ENCODE data around the gene RNF224.

Gene RNF224

DNA sequence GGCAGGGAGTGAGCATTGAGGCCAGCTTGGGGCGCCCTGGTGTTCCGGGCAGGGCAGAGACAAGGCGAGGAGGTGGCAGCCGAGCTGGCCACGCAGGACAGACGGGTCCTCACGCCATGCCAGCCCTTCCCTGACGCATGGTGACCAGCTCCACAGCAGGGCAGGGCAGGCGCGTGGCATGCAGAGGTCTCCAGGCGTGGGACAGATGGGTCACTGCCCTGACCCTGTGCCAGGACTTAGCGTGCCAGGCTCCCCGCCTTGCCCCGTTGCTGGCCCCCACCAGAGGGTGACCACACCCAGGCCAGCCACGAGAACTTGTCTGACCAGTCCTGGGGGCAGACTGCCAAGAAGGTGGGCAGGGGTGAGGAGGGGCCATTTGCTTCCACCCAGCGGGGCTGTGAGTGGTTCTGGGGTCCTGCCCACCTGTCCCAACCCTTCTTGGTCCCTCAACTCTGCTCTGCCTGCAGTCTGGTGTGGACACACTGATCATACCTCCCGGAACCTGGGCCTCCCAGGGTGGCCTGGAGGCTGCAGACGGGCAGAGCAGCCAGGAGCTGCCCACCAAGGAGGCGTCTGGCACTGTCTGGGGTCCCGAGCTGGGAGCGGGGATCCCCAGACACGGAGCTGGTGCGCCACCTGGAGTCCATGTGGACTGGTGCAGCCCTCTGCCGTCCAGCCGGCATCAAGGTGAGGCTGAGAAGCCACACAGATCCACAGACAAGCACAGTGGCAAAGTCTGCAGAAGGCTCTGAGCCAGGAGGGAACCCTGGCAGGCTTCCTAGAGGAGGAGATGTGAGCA is at the start of gene RNF224:
RNF224 (plus strand) TSS at position 449 of the 799 bp plus-strand sequence. CDS start 834 bp downstream, outside the sequence.
- DNase-seq (ENCODE audit: low read depth in 2 of 2) = peak; percentile 64 to 69

DNA sequence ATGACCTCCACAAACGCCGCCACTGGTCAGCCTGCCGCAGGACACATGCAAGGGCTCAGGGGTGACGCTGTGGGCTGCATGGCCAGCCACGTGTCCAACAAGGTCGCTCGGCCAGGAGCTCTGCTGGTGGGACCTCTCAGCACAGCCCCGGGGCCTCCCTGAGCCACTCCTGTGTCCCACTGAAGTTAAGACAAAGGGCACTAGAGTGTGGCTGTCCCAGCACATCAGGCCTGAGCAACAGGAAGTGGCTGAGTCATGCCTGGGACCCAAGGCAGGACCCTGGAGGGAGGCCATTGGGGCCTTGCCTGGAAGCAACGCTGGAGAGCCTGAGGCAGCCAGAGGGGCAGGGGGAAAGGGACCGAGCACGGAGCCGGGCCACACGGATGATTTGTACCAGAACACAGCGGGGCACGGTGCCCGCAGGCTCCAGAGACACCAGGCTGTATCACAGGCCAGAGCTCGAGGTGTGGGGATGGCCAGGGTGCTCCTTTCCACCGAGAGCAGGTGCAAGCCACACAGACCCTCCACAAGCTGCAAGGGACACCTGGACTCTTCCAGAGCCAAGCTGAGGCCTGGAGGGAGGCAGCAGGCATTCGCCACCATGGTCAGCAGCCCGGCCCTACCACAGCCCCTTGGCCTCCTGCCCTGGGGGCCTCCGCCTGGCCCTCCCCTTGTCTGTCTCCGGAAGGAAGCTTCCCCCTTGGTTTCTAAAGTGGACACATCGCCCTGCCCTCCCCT is 48.9 kb upstream of the RNF224 start:
- no peak for DNase-seq (ENCODE audit: low read depth in 2 of 2)

DNA sequence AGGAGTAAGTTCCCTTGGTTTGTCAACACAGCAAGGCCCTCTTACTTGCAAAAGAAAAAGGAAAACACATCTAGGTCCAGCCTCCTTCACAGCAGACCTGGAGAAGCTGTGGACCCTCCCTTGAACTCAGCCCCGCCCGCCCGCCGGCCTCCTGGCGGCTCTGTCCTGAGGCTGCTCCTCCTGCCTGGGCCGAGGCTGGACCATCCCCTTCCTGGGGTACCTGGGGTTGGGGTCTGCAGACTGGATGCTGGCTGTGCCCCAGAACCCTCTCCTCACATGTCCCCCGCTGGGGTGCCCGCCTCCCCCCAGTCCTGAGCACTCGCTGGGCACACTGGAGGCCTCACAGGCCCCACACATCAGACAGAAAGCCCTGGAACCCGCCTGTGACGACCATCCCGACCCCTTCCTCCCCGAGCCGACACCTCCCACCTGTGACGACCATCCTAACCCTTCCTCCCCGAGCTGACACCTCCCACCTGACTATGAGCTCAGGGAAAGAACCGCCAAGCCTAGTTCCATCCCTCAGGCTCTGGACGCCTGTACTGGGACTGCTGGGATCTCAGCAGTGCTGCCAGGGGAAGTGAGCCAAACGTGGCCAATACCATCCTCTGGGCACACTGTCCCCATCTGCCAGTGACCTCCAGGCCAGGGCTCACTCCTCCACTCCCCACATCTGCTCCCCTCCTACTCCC is 48.2 kb upstream of the RNF224 start:
- no peak for DNase-seq (ENCODE audit: low read depth in 2 of 2)

DNA sequence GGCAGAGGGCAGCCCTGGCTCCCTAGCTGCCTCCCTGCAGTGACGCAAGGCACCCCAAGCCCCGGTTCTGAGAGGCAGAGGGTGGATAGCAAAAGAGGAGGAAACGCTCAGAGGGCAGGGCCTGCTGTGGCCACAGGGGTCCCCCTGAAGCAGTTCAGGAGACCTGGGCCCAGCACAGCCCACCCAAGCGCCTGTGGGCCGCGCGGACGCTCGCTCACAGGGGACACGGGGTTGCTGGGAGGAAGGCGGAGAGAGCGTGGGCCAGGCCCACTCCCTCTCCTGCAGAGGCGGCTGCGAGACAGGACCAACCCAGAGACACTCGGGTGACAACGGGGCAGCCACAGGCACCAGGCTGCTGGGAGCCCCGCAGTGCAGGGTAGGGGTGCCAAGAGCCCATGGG is 47.5 kb upstream of the RNF224 start:
- DNase-seq (ENCODE audit: low read depth in 2 of 2) = no peak

DNA sequence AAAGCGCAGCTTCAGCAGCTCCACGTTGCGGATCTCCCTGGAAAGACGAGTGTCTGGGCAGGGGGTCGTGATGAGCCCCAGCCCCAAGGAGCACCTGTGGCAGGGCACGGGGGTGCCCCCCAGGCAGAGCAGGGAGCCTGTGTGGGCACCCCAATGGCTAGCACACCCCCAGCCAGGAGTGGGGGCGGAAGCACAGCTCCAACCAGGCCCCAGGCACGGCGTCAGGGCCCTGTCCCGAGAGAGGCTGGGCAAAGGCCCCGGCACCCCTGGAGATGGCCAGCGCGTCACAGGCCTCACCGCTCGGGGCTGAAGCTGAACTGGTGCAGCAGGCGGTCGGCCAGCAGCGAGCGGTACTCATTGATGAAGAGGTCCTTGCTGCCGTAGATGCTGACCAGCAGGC is 46.8 kb upstream of the RNF224 start:
- no peak for DNase-seq (ENCODE audit: low read depth in 2 of 2)

DNA sequence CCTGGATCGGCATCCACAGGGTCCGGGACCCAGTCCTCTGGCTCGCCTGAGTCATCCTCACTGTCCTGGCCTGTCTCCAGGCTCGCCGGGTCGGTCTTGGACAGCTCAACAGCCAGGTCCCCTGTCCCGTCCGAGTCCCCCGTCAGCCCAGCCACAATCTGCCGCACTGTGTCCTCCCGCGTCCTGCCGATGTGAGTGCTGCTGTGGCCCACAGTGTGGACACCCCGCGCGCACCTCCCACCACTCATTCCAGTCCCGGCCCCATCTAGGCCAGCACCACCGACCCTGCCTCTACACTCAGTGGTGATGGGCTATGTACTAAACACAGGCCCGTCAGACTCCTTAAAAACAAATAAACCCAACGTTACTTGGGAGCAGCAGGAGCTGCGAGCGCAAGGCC is 45.6 kb upstream of the RNF224 start:
- DNase-seq (ENCODE audit: low read depth in 2 of 2) = no peak

DNA sequence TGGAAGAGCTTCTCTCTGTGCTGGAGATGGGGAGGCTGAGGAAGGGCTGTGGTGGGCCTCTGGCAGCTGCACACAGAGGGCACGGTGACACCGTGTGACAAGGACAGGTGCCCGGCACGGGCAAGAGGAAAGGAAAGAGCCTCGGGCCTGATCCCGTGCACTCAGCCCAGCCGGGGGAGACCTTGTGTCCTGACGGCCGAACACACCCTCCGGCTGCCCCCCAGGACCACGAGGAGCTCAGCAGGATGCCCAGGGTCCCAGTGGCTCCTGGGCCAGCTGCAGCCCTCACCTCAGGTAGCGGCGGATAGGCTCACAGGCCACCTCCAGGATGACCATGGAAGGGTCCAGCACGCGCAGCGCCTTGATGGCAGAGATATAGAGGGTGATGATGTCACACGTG is 44.5 kb upstream of the RNF224 start:
- no peak for DNase-seq (ENCODE audit: low read depth in 2 of 2)

DNA sequence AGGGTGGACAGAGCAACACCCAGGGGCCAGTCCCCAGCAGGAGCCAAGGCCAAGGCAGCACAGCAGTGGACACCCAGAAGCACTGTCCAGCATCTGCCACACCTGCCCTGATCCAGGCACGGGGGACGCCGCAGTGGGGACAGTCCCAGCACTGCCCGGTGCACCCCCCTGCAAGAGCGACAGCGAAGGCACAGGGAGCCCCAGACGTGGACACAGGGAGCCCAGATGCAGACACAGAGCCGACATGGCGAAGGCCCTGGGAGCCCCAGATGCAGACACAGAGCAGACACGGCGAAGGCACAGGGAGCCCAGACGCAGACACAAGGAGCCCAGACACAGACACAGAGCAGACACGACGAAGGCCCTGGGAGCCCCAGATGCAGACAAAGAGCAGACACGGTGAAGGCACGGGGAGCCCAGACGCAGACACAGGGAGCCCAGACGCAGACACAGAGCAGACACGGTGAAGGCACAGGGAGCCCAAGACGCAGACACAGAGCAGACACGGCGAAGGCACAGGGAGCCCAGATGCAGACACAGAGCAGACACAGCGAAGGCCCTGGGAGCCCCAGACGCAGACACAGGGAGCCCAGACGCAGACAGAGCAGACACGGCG is 43.2 kb upstream of the RNF224 start:
- DNase-seq (ENCODE audit: low read depth in 2 of 2) = no peak

DNA sequence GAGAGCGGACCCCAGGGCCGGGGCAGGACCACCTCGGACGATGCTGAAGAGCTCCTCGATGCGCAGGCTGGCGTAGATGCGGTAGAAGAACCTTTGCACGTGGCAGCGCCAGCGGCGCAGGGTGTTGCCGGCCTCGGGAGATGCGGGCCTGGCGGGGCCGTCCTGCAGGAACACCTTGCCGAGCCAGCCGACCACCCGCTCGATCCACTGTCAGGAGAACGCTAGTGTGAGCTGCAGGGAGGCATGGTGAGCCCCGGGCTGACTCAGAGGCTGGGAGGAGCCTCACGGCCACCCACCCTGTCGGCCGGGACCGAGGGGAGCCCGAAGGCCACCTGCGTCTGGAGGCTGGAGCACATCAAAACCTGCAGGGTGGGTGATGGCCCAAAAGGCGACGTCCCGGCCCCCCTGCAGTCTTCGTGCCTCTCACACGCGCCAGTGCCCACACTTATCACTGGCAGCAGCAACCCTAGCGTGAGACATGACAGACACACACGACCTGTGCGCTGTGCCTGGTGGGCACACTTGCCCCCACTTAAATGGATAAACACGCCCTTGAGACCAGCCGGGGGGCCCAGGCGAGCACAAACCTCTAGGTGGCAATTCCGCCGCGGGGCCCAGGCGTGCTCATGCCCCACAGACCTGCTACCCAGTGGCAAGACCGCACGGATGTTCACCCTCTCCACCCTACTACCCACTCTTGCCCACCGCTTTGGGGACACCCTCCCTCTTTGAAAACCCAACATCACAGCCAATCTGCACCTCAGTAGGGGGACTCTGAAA is 42.2 kb upstream of the RNF224 start:
- no peak for DNase-seq (ENCODE audit: low read depth in 2 of 2)

DNA sequence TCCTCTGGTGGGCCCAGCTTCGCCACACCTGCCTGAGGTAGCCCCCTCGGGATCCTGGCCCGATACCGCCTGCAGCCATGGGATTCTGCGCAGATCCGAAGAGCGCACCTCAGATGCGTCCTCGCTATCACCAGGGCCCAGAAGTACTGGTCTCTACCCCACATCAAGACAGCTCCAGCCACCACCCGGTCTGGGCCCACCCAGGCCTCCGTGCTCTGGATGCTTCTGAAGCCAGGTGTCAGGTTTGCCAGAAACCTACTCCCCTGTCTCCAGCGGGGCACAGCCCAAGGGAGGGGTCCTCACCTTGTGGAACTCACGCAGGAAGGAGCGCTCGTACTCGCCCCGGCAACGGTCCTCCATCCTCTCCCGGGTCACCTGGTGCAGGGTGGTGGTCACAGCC is 41.4 kb upstream of the RNF224 start:
- DNase-seq (ENCODE audit: low read depth in 2 of 2) = no peak

DNA sequence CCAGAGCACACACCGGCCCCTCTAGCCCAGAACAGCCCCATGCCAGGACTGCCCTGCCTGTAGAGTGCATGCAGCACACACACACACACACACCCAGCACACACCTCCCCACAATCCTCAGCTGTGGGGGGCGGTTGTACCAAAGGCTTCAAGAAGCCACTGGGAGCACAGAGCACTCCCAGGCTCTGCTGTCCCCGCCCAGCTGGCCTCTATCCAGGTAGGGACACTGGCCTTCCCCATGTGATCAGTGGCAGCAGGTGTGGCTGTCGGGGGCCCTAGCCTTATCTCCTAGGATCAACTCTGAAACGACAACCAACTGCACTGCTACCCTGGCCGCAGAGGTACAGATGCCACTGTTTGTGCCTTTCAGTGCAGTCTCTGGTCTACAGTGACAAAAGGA is 40.9 kb upstream of the RNF224 start:
- no peak for DNase-seq (ENCODE audit: low read depth in 2 of 2)

DNA sequence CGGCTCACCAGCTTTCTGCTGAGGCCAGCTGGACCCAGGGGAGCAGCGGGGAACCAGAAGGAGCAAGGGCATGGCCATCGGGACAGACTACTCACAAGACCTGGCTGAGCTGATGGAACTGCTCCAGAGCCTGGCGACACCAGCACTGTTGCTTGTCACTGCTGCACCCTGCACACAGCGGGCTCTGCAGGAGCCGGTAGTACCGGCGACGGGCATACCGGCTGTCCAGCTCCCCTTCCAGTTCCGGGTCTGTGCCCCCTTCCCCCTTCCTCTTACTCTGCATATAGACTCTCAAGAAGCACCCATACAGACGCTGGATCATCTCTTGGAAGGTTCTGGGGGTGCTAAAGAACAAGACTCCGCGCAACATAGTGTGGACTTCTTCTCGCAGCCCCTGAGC is 39.9 kb upstream of the RNF224 start:
- DNase-seq (ENCODE audit: low read depth in 2 of 2) = no peak

DNA sequence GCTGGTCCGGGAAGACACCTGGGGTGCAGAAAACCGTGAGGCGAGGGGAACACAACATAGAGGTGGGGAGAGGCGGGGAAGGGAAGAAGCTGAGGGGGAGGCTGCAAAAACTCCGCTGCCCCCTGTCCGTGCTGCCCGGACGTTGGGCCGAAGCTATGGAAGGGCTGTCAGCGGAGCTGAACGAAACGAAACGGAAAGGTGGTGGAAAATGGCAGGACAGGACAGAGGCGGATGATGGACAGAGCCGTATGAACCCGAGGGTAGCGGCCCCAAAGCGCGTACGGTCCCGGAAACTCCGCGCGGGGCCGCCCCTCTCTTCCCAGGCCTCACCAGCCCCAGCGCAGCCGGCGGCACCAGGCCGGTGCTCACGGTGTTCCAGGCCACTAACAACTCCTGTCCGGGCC is 39.2 kb upstream of the RNF224 start:
- DNase-seq (ENCODE audit: low read depth in 2 of 2) = no peak

DNA sequence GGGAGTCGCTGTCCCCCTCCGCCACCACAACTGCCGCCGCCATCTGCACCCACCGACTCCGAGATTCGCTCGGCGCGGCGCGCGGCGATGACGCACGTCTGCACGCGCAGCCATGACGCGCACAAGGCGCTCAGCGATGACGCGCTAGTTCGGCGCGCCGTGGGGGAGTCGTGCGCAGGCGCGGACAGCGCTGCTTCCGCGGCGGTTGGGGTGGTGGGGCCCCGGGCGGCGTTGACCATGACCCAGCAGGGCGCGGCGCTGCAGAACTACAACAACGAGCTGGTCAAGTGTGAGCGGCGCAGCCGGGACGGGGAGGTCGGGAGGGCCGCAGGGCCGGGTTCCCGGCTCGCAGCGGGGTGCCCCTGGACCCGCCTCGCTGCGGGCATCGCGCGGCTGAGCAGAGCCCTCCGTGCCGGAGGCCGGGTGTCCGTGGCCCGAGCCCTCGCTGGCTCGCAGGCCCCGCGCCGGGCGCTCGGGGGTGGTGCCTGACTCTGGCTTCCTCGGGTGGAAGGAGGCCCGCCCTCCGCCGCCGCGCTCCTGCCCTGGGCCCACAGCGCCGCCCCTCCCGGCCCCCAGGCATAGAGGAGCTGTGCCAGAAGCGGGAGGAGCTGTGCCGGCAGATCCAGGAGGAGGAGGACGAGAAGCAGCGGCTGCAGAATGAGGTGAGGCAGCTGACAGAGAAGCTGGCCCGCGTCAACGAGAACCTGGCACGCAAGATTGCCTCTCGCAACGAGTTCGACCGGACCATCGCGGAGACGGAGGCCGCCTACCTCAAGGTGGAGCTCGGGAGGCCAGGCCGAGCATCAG is 38.6 kb upstream of the RNF224 start, which contains the start of the genes ANAPC2 and SSNA1:
ANAPC2 (minus strand) TSS at position 71 of the 807 bp plus-strand sequence; CDS start at position 43, 28 bp downstream.
SSNA1 (plus strand) TSS at position 187 of the 807 bp plus-strand sequence; CDS start at position 238, 51 bp downstream.
- peak; percentile 82 to 91 for DNase-seq (ENCODE audit: low read depth in 2 of 2)

DNA sequence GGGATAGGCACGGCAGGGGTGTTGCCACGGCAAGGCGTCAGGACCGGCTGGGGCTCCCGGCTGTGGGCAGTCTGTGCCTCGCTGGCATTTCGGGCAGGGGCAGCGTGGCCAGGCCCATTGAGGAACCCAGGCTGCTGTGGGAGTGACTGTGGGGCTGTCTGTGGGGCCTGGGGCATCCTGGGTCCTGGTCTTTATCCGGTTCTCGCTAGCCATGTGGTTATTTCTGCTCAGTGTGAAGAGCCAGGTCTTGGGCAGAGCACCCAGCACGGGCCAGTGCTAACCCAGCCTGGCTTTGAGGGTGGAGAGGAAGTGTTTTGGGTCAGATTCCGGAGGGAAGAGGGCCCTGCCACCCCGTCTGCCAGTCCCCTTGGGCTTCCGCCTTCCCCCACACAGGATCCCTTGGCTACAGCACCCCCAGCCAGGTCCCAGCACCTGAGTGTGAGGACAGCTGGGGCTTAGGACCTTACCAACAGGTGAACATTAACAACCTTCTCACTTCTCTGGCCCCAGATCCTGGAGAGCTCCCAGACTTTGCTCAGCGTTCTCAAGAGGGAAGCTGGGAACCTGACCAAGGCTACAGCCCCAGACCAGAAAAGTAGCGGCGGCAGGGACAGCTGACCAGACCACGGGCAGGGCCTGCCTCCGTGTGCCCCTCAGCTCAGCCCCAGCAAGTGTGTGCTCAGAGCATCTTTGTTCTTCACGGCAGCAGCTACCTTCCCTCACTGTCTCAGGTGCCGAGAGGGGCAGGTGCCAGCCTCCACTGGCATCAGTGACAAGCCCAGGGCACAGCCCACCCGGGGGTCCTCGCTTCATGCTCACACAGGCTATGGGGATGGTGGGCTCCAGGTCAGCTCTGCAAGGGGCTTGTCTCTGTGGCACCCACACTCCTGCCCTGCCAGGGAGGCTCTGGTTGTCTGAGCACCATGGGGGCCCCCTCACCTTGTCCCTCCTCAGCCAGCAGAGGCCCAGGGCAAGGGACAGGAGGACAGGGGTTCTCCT is 37.7 kb upstream of the RNF224 start:
- no peak for DNase-seq (ENCODE audit: low read depth in 2 of 2)

DNA sequence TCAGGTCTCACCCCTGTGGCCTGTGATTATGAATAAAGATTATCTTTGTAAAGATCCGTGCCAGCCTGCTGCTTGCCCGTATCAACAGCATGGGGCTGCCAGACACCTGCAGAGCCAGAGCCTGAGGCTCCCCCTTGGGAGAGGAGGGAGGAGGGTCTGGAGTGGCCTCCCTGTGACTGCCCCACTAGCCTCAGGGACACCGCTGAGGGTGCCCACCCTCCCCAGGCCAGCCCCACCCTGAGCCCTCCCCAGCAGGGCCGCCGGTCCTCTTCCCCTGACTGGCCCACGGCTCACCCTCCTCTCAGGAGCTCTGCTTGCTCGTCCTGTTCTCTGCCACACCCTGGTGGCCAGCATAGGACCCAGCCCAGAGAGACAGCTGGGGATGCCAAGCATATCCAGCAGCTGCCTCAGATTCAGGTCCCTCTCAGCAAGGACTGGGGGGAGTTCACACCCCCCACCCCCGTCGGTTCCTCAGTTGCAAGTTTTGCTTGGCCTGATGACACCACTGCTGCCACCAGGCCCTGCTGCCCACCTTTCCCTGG is 36.9 kb upstream of the RNF224 start:
- DNase-seq (ENCODE audit: low read depth in 2 of 2) = no peak

DNA sequence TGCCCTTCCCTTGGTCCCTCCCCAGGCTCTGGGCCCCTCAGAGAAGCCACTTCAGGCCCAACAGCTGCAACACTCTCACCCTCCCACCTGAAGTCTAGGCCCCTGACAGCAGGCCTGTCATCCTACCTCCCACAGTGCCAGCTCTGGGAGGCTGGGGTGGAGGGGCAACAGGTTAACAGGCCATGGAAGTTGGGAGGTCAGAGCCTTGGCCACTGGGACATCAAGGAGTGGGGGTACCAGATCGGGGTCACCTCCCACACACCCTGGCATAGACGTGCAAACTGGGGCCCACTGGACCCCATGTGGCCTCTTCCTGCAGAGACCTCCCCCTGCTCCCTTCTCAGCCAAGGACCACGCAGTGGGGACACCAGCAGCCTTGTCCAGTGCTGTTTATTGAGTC is 36.1 kb upstream of the RNF224 start:
- DNase-seq (ENCODE audit: low read depth in 2 of 2) = no peak

DNA sequence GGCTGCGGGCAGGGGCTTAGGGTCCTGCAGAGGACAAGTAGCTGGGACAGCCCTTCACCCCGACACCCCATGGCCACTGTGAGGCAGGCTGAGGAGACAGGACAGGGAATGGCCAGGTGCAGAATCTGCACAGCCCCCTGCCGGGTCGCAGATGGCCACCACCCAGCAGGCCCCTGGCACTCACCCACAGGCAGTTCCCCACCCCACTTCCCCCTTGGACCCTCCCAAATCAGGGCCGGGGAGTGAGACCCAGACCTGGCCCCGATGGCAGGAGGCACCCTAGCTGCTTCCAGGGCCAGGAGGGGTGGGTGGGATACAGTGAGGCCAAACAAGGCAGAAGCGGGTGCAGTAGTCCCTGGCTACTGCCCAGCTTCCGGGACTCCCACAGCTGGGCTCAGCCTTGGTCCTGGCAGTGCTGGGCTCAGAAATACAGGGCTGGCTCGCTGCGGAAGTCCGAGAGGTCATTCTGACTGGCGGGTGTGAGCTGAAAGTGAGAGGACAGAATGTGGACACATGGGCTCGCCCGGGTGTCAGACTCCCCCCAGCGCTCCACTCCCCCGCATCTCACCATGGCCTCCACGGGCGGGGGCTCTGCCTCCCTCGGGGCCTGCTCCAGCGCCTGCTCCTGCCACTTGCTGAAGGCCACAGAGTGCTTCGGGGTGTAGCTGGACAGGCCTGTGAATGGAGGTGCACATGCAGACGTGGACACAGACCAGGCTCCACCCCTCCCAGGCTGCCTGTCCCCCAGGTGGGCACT is 35.4 kb upstream of the RNF224 start:
- DNase-seq (ENCODE audit: low read depth in 2 of 2) = no peak

Measured in activated CD8-positive, alpha-beta memory T cell treated with anti-CD3 and anti-CD28 coated beads for 4 hours (primary cell).